Activated CD4-positive, alpha-beta T cell treated with anti-CD3 and anti-CD28 coated beads, Interleukin-10, Interleukin-2, amounts not matched to agents 100 ng/mL and 50 ng/mL, durations not matched to agents 16 hours and 8 hours (primary cell): ENCODE results near the gene DOK1.

Experiments used
- DNase-seq: peaks from one replicate; pipeline ENCODE4 v3.0.0-alpha.2; 2020

The DOK1 gene

GRCh38 chr2:74603282-74604000 is 48.9 kb downstream of the DOK1 start:
- DNase-seq: peak; percentile 40

GRCh38 chr2:74606927-74607326 is 52.4 kb downstream of the DOK1 start:
- DNase-seq: no peak
